H1 (cell line): ENCODE measurements around the gene TTC3. TPM values are rescaled to one million over a fixed set of nuclear protein-coding genes. Genes with fewer than 3 reads are reported as not detected.

Source experiments
- CTCF ChIA-PET: fragments of 300-600 bp; sonication (Branson Sonifier 250); formaldehyde crosslinking; loops from one replicate; lab custom pipeline; 2021; ENCODE audit not compliant: partially characterized antibody; lab: Charles Lee
- POLR2A ChIA-PET: fragments of 300-600 bp; sonication (Branson Sonifier 250); formaldehyde crosslinking; loops from one replicate; lab custom pipeline; 2021; ENCODE audit warnings: inconsistent platforms; ENCODE audit not compliant: partially characterized antibody; lab: Charles Lee
- DNase-seq, 2 experiments: peaks; one replicate each; pipeline versions ENCODE4 v3.0.0 to v3.0.0-alpha.2; 2010 to 2022; ENCODE audit warnings: low spot score in 2 of 2, low read depth in 1 of 2, mixed read lengths in 1 of 2
- FAIRE-seq: peaks from 2 replicates; lab custom pipeline; 2011; peaks lifted over from hg19 to GRCh38; lab: Jason Lieb, UNC
- H2AFZ ChIP-seq: 2 replicates; pipeline ENCODE4 v1.8.1; 2012; ENCODE audit warnings: low read length, inconsistent platforms
- H2AK5ac ChIP-seq: 2 replicates; pipeline ENCODE4 v1.6.1; 2013; ENCODE audit warnings: low read depth, low read length
- H2BK120ac ChIP-seq: replicated peaks from 2 replicates; pipeline ENCODE3; 2013; ENCODE audit warnings: low read depth, low read length, inconsistent platforms
- H2BK12ac ChIP-seq: 2 replicates; pipeline ENCODE4 v1.6.1; 2013; ENCODE audit warnings: low read depth, low read length
- H2BK15ac ChIP-seq: 2 replicates; pipeline ENCODE4 v1.6.1; 2013; ENCODE audit warnings: low read length
- H2BK20ac ChIP-seq: 2 replicates; pipeline ENCODE4 v1.6.1; 2013; ENCODE audit warnings: low read length
- H2BK5ac ChIP-seq: 2 replicates; pipeline ENCODE4 v1.6.1; 2013; ENCODE audit warnings: low read depth, low read length
- H3K14ac ChIP-seq: 2 replicates; pipeline ENCODE4 v1.6.1; 2013; ENCODE audit warnings: inconsistent platforms; ENCODE audit not compliant: insufficient read length
- H3K18ac ChIP-seq: 2 replicates; pipeline ENCODE4 v1.6.1; 2013; ENCODE audit warnings: low read length; ENCODE audit errors: extremely low read depth
- H3K23ac ChIP-seq: 2 replicates; pipeline ENCODE4 v1.6.1; 2013; ENCODE audit warnings: inconsistent platforms; ENCODE audit not compliant: insufficient read length
- H3K23me2 ChIP-seq: 2 replicates; pipeline ENCODE4 v1.6.1; 2013; ENCODE audit warnings: low read depth, low read length
- H3K27ac ChIP-seq: 2 replicates; pipeline ENCODE4 v1.6.1; 2011; ENCODE audit warnings: low read depth, low read length, inconsistent platforms
- H3K27me3 ChIP-seq, 4 experiments: replicated peaks in 1 of 4; 1 replicate in 1 of 4; 2 replicates in 3 of 4; pipeline versions ENCODE4 v1.6.1 to v1.8.1; 2011 to 2013; ENCODE audit warnings: low read length in 3 of 4, mild to moderate bottlenecking in 3 of 4, inconsistent platforms in 2 of 4, mixed read lengths in 2 of 4, moderate library complexity in 1 of 4; ENCODE audit not compliant: control insufficient read depth in 3 of 4, insufficient read depth in 3 of 4; ENCODE audit errors: extremely low read depth in 1 of 4
- H3K36me3 ChIP-seq, 4 experiments: 2 replicates each; pipeline versions ENCODE4 v1.6.1 to v1.8.1; 2011 to 2013; ENCODE audit warnings: mild to moderate bottlenecking in 4 of 4, low read length in 3 of 4, moderate library complexity in 2 of 4, control low read depth in 1 of 4, inconsistent platforms in 1 of 4; ENCODE audit not compliant: insufficient read depth in 4 of 4, control insufficient read depth in 2 of 4
- H3K4ac ChIP-seq: replicated peaks from 2 replicates; pipeline ENCODE3; 2013; ENCODE audit warnings: low read length, low read depth, mixed read lengths, inconsistent platforms; ENCODE audit not compliant: insufficient read length
- H3K4me1 ChIP-seq, 4 experiments: replicated peaks in 1 of 4; 1 replicate in 1 of 4; 2 replicates in 3 of 4; pipeline versions ENCODE4 v1.6.1 to v1.8.1; 2011 to 2013; ENCODE audit warnings: low read length in 3 of 4, inconsistent platforms in 2 of 4, mixed read lengths in 1 of 4; ENCODE audit not compliant: insufficient read depth in 4 of 4, control insufficient read depth in 3 of 4
- H3K4me2 ChIP-seq, 2 experiments: 2 replicates each; pipeline versions ENCODE4 v1.6.1 to v1.8.1; 2011 to 2013; ENCODE audit warnings: low read depth in 2 of 2, low read length in 2 of 2, control low read depth in 1 of 2, inconsistent platforms in 1 of 2, mild to moderate bottlenecking in 1 of 2; ENCODE audit not compliant: insufficient read depth in 1 of 2
- H3K4me3 ChIP-seq, 4 experiments: fragments of 200-600, 300-600 bp in 1 of 4; sonication (generic), shearing (Covaris generic), sonication (Bioruptor Twin) in 1 of 4; 2 replicates each; pipeline versions ENCODE4 v1.5.1 to v1.8.1; 2011 to 2016; ENCODE audit warnings: low read length in 4 of 4, low read depth in 3 of 4, control low read depth in 2 of 4, inconsistent platforms in 2 of 4, mild to moderate bottlenecking in 2 of 4, mixed read lengths in 1 of 4, moderate library complexity in 1 of 4; ENCODE audit not compliant: insufficient read depth in 2 of 4; ENCODE audit errors: extremely low read depth in 1 of 4
- H3K56ac ChIP-seq: replicated peaks from 2 replicates; pipeline ENCODE3; 2013; ENCODE audit warnings: low read depth, mild to moderate bottlenecking, mixed read lengths, low read length, inconsistent platforms; ENCODE audit not compliant: insufficient read length
- H3K79me1 ChIP-seq: 2 replicates; pipeline ENCODE4 v1.6.1; 2013; ENCODE audit warnings: low read depth, low read length, control low read depth
- H3K79me2 ChIP-seq, 2 experiments: 2 replicates each; pipeline versions ENCODE4 v1.6.1 to v1.8.1; 2012 to 2013; ENCODE audit warnings: low read length in 2 of 2, mild to moderate bottlenecking in 2 of 2, inconsistent platforms in 1 of 2; ENCODE audit not compliant: insufficient read depth in 2 of 2, control insufficient read depth in 1 of 2
- H3K9ac ChIP-seq, 4 experiments: replicated peaks in 1 of 4; 1 replicate in 1 of 4; 2 replicates in 3 of 4; pipeline versions ENCODE4 v1.6.1 to v1.8.1; 2011 to 2013; ENCODE audit warnings: low read depth in 3 of 4, low read length in 3 of 4, control low read depth in 2 of 4, mild to moderate bottlenecking in 2 of 4, moderate library complexity in 2 of 4, inconsistent platforms in 1 of 4; ENCODE audit errors: extremely low read depth in 1 of 4
- H3K9me3 ChIP-seq, 2 experiments: 2 replicates each; pipeline versions ENCODE4 v1.6.1 to v1.8.1; 2012 to 2013; ENCODE audit warnings: mild to moderate bottlenecking in 2 of 2, moderate library complexity in 2 of 2, control low read depth in 1 of 2, inconsistent platforms in 1 of 2, low read depth in 1 of 2, low read length in 1 of 2, mixed read lengths in 1 of 2; ENCODE audit not compliant: insufficient read depth in 2 of 2
- H4K20me1 ChIP-seq, 2 experiments: replicated peaks in 1 of 2; 2 replicates each; pipeline versions ENCODE3 to v1.8.1; 2011 to 2013; ENCODE audit warnings: inconsistent platforms in 2 of 2, low read length in 2 of 2, mild to moderate bottlenecking in 1 of 2; ENCODE audit not compliant: insufficient read depth in 2 of 2, control insufficient read depth in 1 of 2
- H4K5ac ChIP-seq: 2 replicates; pipeline ENCODE4 v1.6.1; 2013; ENCODE audit warnings: low read length, low read depth, mixed read lengths, inconsistent platforms; ENCODE audit not compliant: insufficient read length
- H4K8ac ChIP-seq: 2 replicates; pipeline ENCODE4 v1.8.0; 2013; ENCODE audit warnings: mild to moderate bottlenecking, moderate library complexity, low read length, inconsistent platforms; ENCODE audit not compliant: insufficient read depth; ENCODE audit errors: extremely low read depth
- H4K91ac ChIP-seq: replicated peaks from 2 replicates; pipeline ENCODE3; 2013; ENCODE audit warnings: low read length, mixed read lengths, inconsistent platforms; ENCODE audit not compliant: insufficient read length
- ASH2L ChIP-seq: fragments of 200-600, 300-600 bp; sonication (generic); IDR thresholded peaks from one replicate; pipeline ENCODE4 v1.7.1; 2017; ENCODE audit warnings: low read length
- CHD1 ChIP-seq: IDR thresholded peaks from 2 replicates; pipeline ENCODE4 v1.6.1; 2012; ENCODE audit warnings: low read depth, low read length, improper control_type of control experiment
- HDAC6 ChIP-seq: IDR thresholded peaks from one replicate; pipeline ENCODE4 v1.7.1; 2012; ENCODE audit warnings: low read depth, mild to moderate bottlenecking, inconsistent platforms, low read length, moderate library complexity
- JUN ChIP-seq: IDR thresholded peaks from 2 replicates; pipeline ENCODE4 v1.6.1; 2011; ENCODE audit warnings: low read depth, mild to moderate bottlenecking, improper control_type of control experiment, low read length
- RNF2 ChIP-seq: fragments of 200-900, 300-1000 bp; sonication (generic); IDR thresholded peaks from 2 replicates; pipeline ENCODE4 v1.7.1; 2016; ENCODE audit warnings: borderline replicate concordance, low read depth, mild to moderate bottlenecking, antibody characterized with exemption, low read length; ENCODE audit not compliant: poor library complexity, severe bottlenecking; ENCODE audit errors: missing control alignments
- SRF ChIP-seq: IDR thresholded peaks from 2 replicates; pipeline ENCODE4 v1.6.1; 2011; ENCODE audit warnings: mild to moderate bottlenecking, low read depth, low read length, moderate library complexity
- WGBS, 2 experiments: shearing (Covaris generic) in 1 of 2; methylation state at CpG; one replicate each; pipeline versions ENCODE4 v1.1.6 to v1.1.7; 2013 to 2015; ENCODE audit warnings: low lambda C conversion rate in 2 of 2, mixed read lengths in 2 of 2, inconsistent platforms in 1 of 2, low coverage in 1 of 2, missing lambda C conversion rate in 1 of 2; ENCODE audit not compliant: insufficient replicate concordance in 2 of 2, insufficient coverage in 1 of 2, insufficient read length in 1 of 2; ENCODE audit errors: extremely low coverage in 1 of 2, missing lambda C conversion rate in 1 of 2; 5-methylcytosine and 5-hydroxymethylcytosine counted together
- polyA plus RNA-seq, 7 experiments: library from polyadenylated mRNA; depleted of rRNA in 3 of 7; stranded (reverse) in 5 of 7; unstranded in 2 of 7; fragments of >200 nt in 5 of 7; fragments of 200-250 nt in 2 of 7; gene quantifications; 1 replicate in 5 of 7; 2 replicates in 1 of 7; 4 replicates in 1 of 7; pipeline versions ENCODE4 v1.2.1 to v1.2.3, GENCODE V29; 2011 to 2013; ENCODE audit warnings: missing spikeins in 2 of 7, mixed read lengths in 2 of 7
- total RNA-seq: library from RNA; stranded (reverse); fragmentation: NEBNext Ultra II Directional; extraction: Animal tissue kit (Norgen Biotek cat#: 25700); gene quantifications from 2 replicates; pipeline ENCODE4 v1.2.1, GENCODE V29; 2021

TTC3 gene
- total and polyA plus RNA-seq, 2 of the 8 experiments (the other 6 are each of a cell fraction or from before 2014, with no cell fraction given) = 11.0 to 36.2 TPM

DNA sequence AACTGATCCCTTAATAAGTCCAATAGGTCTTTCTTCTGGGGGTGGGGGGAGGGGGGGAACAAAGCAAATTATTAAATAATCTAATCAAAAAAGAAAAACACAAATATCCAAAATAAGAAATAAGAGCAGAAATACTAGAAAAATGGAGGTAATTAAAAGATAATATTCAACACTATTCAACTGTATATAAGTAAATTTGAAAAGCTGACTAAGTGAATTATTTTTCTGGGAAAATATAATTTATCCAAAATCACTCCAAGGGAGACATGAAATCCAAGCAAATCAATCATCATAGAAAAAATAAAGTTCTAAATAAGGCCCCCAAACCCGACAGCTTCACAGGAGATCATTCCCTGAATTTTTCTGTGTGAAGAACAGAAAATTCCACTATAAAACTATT is 175.2 kb downstream of the TTC3 start:
- Histone ChIP-seq H3K36me3 (no peaks in the 10 kb centered on the region), H2BK120ac (no peak overlapping the region), H2BK20ac (no peak overlapping the region), H3K23me2 (no peaks in the 10 kb centered on the region), H3K27me3 (no peaks in the 10 kb centered on the region), H2BK12ac (no peak overlapping the region), H3K27ac (no peak overlapping the region), H3K79me2 (peaks cover 3 to 99% of the 10 kb centered on the region in 2 experiments; a peak in 3 of 4 replicates), H3K18ac (no peak overlapping the region), H3K4me2 (no peak overlapping the region), H3K4me3 (no peak overlapping the region), H3K9me3 (no peaks in the 10 kb centered on the region), H4K91ac (no peak overlapping the region), H3K4me1 (peaks cover 5 to 8% (median 7%) of the 10 kb centered on the region in 4 experiments), H2AK5ac (no peak overlapping the region), H2BK15ac (no peak overlapping the region), H3K4ac (no peak overlapping the region), H4K8ac (no peak overlapping the region), H3K79me1 (peaks cover 17% of the 10 kb centered on the region), H2AFZ (no peak overlapping the region), H4K5ac (no peak overlapping the region), H3K56ac (no peak overlapping the region), H3K23ac (no peak overlapping the region), H3K14ac (no peak overlapping the region), H4K20me1 (peaks cover 4 to 11% of the 10 kb centered on the region in 2 experiments), H3K9ac (no peak overlapping the region), H2BK5ac (no peak overlapping the region)
- TF ChIP-seq SRF = no peak
- TF ChIP-seq ASH2L = no peak
- TF ChIP-seq HDAC6 = no peak
- no peak for TF ChIP-seq CHD1
- TF ChIP-seq JUN = no peak
- TF ChIP-seq RNF2 = no peak
- no peak for DNase-seq
- 89% methylated on average over 1 of the region's 1 CpG; no CpG with 5 or more reads in 1 of the 2 experiments for WGBS, 2 experiments
- POLR2A ChIA-PET = interaction anchor here (0.7 kb wide), 1 partner anchor 15 kb away, joined by 3 read pairs; no protein-coding TSS in a partner anchor
- no peak for FAIRE-seq
- CTCF ChIA-PET = no interaction called here
